ENCODE results near the gene SIRT6.
"Not testable (repeated sequence)": the region's sequence is repeated elsewhere in the genome, so short reads cannot be mapped to it uniquely, and the experiment has no call there.

The SIRT6 gene

DNA sequence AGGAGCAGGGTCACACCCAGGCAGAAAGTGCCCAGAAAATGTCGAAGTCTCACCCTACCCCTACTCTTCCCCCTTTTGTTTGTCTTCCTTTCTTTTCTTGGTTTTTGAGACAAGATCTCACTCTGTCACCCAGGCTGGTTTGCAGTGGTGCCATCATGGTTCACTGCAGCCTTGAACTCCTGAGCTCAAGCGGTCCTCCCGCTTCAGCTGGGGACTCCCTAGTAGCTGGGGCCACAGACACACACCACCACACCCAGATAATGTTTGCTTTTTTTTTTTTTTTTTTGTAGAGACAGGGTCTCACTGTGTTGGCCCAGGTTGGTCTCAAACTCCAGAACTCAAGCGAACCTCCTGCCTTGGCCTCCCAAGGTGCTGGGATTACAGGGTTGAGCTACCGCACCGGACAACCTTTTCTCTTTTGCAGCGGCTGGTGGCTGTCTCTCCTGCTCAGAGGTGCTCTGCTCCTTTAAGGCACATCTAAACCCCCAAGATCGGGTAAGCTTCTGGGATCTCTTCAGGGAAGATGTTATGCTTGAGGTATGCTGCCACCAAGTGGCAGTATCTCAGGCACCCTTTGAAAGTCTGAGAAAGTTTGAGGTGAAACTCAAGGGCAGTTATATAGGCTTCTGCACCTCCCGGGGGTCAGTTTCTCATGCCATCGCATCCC, 24.6 kb upstream of the SIRT6 start:
- in situ Hi-C loops (cut with HindIII; ENCODE audit: low pct_ligation_motif_present, low pct_unique_long_range_greater_than_20kb, low sequenced_read_pairs): no loop called here
- DNase-seq: peak; percentile 59

DNA sequence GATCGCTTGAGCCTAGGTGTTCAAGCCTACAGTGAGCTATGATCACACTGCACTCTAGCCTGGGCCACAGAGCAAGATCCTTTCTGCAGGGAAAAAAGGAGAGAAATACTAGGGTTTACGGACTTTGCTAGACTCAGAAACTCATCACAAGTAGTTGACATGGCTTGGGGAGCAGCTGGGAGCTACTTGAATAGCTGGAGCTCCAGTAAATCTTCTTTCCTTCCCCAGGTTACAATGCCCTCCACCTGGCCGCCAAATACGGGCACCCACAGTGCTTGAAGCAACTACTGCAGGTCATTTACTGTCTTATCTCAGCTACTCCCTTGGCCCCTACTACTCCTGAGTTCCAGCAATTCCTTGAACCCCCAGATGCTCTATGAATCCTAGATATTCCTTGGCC, 19.4 kb upstream of the SIRT6 start:
- in situ Hi-C loops (cut with HindIII; ENCODE audit: low pct_ligation_motif_present, low pct_unique_long_range_greater_than_20kb, low sequenced_read_pairs): no loop called here
- no peak for DNase-seq

DNA sequence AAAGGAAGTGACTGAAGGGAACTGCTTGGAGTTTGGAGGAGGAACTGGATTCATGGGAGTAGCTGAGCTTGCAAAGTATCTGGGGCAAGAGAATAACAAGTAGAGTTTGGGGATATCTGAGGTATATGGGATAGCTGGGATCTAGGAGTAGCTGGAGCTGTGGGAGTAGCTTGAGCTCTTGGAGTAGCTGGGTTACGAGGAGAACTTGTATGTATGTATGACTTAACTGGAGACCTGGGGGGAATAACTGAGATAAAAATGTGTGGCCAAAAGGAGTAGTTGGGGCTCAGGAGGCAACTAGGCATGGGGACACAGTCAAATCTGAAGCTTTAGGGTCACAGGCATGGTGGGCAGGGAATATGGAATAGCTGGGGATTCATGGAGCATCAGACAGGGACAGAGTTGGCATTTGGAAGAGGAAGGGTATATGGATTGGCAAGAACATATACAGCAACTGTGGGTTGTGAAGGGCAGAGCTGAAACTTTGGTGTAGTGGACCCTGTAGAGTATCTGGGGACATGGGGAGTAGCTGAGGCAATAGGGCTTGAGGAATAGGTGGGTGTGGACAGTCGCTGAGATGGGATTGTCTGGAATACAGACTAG, 18.7 kb upstream of the SIRT6 start:
- in situ Hi-C loops (cut with HindIII; ENCODE audit: low pct_ligation_motif_present, low pct_unique_long_range_greater_than_20kb, low sequenced_read_pairs): no loop called here

DNA sequence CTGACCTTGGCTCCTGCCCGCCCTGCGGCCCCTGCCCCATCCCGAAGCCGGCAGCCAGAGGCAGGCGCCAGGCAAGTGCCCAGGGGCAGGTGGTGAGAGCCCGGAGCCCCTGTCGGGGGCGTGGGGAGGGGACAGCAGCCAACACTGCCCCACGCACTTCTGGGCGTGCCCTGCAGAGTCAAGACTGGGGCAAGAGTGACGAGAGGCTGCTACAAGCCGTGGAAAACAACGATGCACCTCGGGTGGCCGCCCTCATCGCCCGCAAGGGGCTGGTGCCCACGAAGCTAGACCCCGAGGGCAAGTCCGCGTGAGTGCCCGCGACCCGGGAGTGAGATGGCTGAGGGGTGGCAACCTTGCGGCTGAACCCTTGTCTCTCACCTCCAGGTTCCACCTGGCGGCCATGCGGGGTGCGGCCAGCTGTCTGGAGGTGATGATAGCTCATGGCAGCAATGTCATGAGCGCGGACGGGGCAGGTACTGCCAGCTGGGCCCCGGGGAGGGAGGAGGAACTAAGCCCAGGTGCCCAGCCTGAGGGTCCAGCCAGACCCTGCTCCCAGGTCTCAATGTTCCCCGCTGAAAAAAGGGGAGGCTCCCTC, 17.4 kb upstream of the SIRT6 start:
- in situ Hi-C loops (cut with HindIII; ENCODE audit: low pct_ligation_motif_present, low pct_unique_long_range_greater_than_20kb, low sequenced_read_pairs): no loop called here
- DNase-seq: no peak

More for the DNA sequence above, 18.7 kb upstream of the SIRT6 start:
- DNase-seq: no peak

DNA sequence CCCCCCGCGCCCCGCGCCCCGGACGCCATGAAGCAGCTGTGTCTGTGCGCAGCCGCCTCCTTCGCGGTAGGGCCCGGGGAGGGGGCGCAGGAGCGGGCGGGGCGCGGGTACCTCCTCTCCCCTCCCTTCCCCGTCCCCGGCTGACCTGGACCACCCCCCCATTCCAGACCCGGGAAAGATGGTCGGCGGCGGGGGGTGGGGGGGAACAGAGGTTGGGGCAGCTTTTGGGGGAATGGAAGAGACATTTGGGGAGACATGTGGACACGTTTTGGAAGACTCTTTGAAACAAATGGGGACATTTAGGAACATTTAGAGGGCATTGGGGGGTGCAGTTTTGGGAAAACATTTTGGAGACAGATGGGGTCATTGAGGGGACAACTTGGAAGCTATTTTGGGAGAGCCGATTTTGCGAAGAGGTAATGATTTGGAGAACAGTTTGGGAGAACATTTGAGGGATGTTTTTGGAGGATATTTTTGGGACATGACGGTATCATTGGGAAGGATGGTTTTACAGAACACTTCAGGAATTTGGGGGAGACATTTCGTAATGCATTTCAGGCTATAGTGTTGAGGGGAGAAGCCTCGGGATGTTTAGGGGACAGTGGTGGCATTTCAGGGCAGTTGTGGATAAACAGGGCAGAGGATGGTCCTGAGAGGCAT, 16.2 kb upstream of the SIRT6 start:
- no peak for DNase-seq
- in situ Hi-C loops (cut with HindIII; ENCODE audit: low pct_ligation_motif_present, low pct_unique_long_range_greater_than_20kb, low sequenced_read_pairs): no loop called here

DNA sequence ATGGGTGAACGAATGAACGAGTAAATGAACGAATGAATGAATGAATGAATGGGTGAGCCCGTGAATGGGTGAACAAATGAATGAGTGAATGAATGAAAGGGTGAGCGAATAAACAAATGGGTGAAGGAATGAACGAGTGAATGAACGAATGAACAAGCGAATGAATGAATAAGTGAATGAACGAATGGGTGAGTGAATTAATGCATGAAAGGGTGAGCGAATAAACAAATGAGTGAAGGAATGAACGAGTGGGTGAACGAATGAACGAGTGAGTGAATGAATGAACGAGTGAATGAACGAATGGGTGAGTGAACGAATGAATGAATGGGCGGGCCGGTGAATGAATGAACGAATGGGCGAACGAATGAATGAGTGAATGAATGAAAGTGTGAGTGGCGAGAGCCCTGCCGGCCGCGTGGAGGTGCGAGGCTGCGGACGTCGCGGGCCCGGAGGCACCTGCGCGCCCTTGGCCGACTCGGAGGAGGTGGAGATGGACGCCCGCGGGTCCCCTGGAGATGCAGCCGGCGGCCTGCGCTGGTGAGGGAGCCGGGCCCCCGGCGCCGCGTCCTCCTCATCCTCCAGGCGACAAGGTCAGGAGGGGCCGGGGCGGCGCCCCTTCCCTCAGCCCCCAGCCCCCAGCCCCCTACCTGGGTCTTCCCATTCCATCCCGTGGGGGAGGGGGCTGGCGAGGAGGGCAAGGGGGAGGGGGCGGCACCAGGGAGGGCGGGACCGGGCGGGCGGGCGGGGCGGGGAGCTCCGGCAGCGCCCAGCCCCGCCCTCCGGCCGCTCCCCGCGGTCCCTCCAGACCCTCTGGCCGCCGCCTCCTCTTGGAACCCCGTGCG, 15.5 kb upstream of the SIRT6 start:
- in situ Hi-C loops (cut with HindIII; ENCODE audit: low pct_ligation_motif_present, low pct_unique_long_range_greater_than_20kb, low sequenced_read_pairs): no loop called here
- no peak for DNase-seq

DNA sequence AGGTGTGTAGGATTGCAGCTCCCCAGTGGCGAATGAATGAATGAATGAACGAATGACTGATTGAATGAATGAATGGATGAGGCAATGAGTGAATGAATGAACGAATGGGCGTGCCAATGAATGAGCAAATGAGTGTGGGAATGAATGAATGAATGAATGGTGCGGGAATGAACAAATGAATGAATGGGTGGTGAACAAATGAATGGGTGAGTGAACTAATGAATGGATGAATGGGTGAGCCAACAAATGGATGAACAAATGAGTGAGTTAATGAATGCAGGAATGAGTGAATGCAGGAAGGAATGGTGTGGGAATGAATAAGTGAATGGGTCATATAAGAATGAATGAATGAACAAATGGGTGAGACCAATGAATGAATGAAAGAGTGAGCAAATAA, 14.9 kb upstream of the SIRT6 start:
- no peak for DNase-seq
- in situ Hi-C loops (cut with HindIII; ENCODE audit: low pct_ligation_motif_present, low pct_unique_long_range_greater_than_20kb, low sequenced_read_pairs): no loop called here

DNA sequence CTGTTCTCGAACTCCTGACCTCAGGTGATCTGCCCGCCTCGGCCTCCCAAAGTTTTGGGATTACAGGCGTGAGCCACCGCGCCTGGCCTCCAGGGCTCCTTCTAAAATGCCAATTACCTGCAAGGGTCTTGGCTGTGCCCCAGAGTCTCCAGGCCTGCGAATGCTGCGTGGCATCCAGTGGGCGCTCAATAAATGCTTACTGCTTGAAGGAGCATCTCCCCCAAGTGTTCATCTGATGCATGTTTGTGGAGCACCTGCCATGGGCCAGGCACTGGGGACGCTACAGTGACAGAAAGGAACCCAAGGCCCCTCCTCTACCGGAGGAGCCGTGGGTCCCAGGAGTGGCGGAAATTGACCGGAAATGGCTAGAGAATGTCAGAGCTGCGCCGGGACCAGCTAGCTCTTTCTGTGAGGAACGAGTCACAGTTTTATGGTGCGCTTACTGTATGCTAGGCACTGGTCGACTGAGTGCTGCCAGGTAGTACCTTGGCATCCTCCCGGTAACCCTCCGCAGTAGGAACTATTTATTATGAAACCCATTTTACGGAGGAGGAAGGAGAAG, 14.3 kb upstream of the SIRT6 start:
- DNase-seq: no peak
- in situ Hi-C loops (cut with HindIII; ENCODE audit: low pct_ligation_motif_present, low pct_unique_long_range_greater_than_20kb, low sequenced_read_pairs): no loop called here

DNA sequence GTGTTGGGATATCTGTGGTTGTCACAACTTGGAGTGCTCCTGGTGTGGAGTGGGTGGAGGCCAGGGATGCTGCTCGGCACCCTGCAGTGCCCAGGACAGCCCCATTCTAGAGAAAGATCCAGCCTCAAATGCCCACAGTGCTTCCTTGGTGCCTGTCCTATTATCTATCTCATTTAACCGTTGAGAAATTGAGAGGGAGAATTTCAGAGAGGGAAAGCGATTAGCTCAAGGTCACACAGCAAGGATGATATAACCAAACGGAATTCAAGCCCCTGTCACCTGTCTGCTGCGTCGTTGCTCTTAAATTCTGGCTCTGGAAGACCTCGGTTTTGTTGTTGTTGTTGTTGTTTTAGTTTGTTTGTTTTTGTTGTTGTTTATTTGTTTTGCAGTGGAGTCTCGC, 13.6 kb upstream of the SIRT6 start:
- in situ Hi-C loops (cut with HindIII; ENCODE audit: low pct_ligation_motif_present, low pct_unique_long_range_greater_than_20kb, low sequenced_read_pairs): no loop called here
- no peak for DNase-seq

DNA sequence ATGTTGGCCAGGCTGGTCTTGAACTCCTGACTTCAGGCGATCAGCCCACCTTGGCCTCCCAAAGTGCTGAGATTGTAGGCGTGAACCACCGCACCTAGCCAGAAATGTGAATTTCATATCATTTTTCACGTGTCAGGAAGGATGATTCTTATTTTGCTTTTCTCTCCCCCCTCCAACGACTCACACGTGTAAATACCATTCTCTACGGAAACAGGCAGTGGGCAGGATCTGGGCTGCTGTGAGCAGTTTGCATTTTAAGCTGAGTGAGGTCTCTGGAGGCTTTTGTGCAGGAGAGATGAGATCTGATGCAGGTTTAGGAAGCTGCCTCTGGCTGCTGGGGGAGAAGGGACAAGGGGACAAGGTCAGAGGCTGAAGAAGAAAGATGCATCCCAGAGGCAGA, 12.0 kb upstream of the SIRT6 start:
- in situ Hi-C loops (cut with HindIII; ENCODE audit: low pct_ligation_motif_present, low pct_unique_long_range_greater_than_20kb, low sequenced_read_pairs): no loop called here
- no peak for DNase-seq

DNA sequence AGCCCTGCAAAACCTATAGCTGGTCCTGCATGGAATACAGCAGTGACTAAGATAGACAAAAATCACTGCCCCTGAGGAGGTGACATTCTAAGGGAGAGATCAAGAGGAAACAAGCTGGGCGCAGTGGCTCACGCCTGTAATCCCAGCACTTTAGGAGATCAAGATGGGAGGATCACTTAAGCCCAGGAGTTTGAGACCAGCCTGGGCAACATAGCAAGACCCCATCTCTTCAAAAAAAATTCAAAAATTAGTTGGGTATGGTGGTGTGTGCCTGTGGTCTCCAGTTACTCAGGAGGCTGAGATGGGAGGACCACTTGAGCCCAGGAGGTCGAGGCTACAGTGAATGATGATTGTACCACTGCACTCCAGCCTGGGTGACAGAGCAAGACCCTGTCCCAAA, 10.2 kb upstream of the SIRT6 start:
- DNase-seq; in situ Hi-C loops (cut with HindIII; ENCODE audit: low pct_ligation_motif_present, low pct_unique_long_range_greater_than_20kb, low sequenced_read_pairs): not testable (repeated sequence)

DNA sequence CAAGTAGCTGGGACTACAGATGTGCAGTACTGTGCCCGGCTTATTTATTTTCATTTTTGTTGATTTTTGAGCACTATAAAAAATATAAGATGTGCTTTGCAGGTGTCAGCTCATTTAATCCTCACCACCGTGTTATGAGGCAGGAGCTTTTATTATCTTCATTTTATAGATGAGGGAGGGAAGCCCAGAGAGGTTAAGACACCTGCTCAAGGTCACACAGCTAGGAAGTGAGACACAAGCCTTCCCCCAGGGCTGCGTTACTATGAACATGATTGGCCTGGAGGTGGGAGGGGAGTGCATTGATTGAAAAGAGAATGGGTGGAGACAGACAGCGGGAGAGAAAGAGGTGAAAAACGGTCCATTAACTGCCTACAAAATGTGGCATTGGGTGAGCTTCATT, 7.3 kb upstream of the SIRT6 start:
- no peak for DNase-seq
- in situ Hi-C loops (cut with HindIII; ENCODE audit: low pct_ligation_motif_present, low pct_unique_long_range_greater_than_20kb, low sequenced_read_pairs): no loop called here

DNA sequence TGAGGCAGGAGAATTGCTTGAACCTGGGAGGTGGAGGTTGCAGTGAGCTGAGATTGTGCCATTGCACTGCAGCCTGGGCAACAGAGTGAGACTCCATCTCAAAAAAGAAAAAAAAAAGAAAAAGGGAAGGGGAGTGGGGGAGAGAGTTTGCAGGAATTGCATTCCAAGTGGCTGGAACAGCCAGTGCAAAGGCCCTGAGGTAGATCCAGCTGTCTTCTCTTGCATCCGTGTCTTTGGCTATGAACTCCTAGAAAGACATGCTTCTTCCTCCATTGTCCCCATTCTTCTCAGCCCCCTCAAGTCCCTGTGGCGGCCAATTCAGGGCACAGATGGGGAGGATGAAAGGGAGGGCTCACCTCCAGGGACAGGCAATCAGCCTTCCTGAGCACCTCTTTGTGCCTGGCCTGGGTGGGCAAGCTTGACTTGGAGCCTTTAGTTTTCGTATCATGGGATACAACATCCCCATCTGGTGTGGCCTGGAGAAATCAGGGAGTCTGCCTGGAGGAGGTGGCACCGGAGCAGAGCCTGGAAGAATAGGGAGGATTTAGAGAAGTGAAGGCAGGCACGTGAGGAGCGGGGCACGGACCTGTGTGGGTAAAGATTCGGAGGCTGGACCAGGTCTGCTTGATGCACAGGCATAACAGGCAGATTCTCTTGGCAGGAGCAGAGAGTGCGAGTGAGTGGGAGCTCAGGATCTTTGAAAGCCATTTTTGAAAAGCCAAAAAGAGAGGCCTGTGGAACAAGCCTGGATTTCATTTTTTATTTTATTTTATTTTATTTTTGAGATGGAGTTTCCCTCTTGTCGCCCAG, 5.2 kb upstream of the SIRT6 start:
- in situ Hi-C loops (cut with HindIII; ENCODE audit: low pct_ligation_motif_present, low pct_unique_long_range_greater_than_20kb, low sequenced_read_pairs): no loop called here
- DNase-seq: no peak

DNA sequence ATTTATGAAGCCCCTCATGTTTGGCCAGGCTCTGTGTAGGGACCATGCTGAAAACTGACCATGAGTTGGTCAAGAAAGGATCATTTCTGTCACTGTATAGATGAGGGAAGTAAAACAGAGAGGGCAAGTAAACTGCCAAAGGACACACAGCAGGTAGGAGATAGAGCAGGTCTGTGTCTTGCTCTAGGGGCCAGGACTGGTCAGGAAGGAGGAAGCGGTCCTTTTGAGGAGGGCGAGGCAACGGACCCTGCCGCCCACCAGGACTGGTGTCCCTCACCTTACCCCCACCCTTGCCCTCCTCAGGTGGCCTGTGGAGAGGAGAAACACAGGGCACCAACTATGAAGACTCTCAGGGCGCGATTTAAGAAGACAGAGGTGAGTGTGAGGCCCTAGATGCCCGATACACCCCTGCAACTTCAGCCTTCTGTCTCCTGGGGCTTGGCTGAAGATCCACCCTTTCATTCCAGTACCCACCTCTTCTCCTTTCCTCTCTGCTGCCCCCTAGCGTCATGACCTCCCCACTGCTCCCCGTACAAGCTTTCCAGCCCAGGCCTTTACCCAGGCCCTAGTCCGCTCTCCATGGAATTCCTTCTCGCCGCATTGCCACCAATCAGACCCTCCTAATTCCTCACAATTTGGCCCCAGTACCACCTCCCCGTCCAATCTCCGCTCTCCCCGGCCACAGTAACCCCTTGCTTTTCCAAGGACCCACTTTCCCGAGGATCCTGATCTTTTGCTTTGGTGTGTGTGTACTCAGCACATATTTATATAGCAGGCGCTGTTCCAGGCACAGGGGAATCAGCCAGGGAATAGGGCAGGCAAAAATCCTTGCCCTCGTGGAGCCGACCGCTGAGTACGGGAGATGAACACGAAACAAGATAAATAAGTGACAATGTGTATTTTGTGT, 4.0 kb upstream of the SIRT6 start:
- in situ Hi-C loops (cut with HindIII; ENCODE audit: low pct_ligation_motif_present, low pct_unique_long_range_greater_than_20kb, low sequenced_read_pairs): no loop called here
- peak; percentile 70 for DNase-seq

DNA sequence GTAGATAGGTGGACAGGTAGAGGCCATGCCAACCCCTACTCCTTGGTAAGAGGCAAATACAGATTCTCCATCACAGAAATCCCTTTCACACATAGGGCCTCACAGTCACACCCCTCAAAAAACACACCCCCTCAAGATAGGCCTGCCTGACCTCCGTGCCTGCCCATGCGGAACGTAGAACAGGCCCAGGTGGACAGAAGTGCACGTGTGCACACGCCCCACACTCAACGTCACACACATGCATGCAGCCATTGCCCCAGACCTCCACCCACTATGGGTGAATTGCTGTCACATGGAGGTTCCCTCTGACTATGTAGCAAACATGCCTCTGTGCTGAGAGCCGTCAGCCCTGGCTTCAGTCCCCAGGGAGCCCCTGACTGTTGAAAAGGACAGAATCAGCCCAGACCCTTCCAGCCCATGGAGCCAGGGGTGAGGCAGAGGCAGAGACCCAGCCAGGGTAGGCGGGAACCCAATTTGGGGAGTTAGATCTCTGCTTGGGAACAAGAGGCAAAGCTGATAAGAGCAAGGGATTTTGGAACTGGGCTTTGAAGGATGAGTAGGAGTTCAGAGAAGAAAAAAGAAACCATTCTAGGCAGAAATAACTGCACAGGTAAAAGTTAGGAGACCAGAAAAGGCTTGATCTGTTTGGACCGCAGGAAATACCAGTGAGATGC, 3.2 kb upstream of the SIRT6 start:
- DNase-seq: no peak
- in situ Hi-C loops (cut with HindIII; ENCODE audit: low pct_ligation_motif_present, low pct_unique_long_range_greater_than_20kb, low sequenced_read_pairs): no loop called here

DNA sequence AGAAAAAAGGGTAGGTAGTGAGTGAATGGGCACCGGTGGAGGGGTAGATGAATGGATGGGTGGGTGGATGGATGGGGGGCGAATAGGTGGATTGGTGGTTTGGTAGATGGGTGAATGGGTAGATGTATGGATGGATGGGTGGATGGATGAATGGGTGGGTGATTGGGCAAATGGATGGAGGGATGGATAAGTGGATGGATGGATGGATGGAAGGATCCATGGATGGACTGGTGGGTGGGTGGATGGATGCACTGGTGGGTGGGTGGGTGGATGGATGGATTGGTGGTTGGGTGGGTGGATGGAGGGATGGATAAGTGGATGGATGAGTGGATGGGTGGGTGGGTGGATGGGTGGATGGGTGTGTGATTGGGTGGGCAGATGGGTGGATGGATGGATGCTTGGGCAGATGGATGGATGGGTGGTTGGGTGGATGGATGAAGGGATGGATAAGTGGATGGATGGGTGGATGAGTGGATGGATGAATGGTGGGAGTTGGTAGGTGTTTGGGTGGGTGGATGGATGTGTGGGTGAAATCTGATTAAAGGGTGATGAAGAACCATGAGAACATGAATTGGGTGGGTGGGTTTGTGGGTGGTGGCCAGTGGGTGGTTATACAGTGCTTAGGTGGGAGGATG, 2.5 kb upstream of the SIRT6 start:
- in situ Hi-C loops (cut with HindIII; ENCODE audit: low pct_ligation_motif_present, low pct_unique_long_range_greater_than_20kb, low sequenced_read_pairs): no loop called here
- no peak for DNase-seq
